ENCODE data around the gene STARD5. TPM values are rescaled to one million over a fixed set of nuclear protein-coding genes. Genes with fewer than 3 reads are reported as not detected.

The STARD5 gene
- total and polyA plus RNA-seq, 2 of the 4 experiments (the other 2 are of a cell fraction): 5.0 to 22.8 TPM

GRCh38 chr15:81362790-81363189 is 38.8 kb upstream of the STARD5 start:
- H3K14ac ChIP-seq (replicated peaks; ENCODE audit: low read depth, low read length): no peak overlapping the region
- no peak overlapping the region for H2BK120ac ChIP-seq (ENCODE audit: low read depth, low read length)
- DNase-seq (no peak), ATAC-seq (ENCODE audit: low read depth) (no peak)
- no peak overlapping the region for H2BK5ac ChIP-seq (ENCODE audit: low read depth, low read length, poor library complexity, severe bottlenecking)
- POLR2A ChIA-PET (ENCODE audit: unreplicated experiment): no interaction called here
- no peak overlapping the region for H4K5ac ChIP-seq (ENCODE audit: low read depth, low read length)
- H4K91ac ChIP-seq (ENCODE audit: insufficient read depth, low read depth, low read length): no peak overlapping the region
- H3K23ac ChIP-seq (ENCODE audit: low read depth, low read length): no peak overlapping the region
- no CpG with 5 or more reads among the region's 11 CpGs for WGBS, 2 experiments (ENCODE audit: extremely low coverage in 2 of 2, insufficient read length in 1 of 2)
- H3K9me3 ChIP-seq (ENCODE audit: control insufficient read depth, insufficient read depth, low read length): no peaks in the 10 kb centered on the region; the same call in 1 of the 2 replicates
- H3K27me3 ChIP-seq (ENCODE audit: control insufficient read depth, insufficient read depth, low read length): no peaks in the 10 kb centered on the region
- no peak overlapping the region for H3K4ac ChIP-seq (ENCODE audit: low read depth, low read length)
- CTCF ChIA-PET: no interaction called here
- H2AK9ac ChIP-seq (replicated peaks; ENCODE audit: low read depth, low read length, poor library complexity): no peak overlapping the region
- no peak overlapping the region for H2AK5ac ChIP-seq (ENCODE audit: low read depth, low read length)
- no peak overlapping the region for H3K9ac ChIP-seq (ENCODE audit: low read depth, low read length)
- H3K56ac ChIP-seq (ENCODE audit: extremely low read depth, insufficient read depth, low read length): no peak overlapping the region
- no peak overlapping the region for H3K4me2 ChIP-seq (ENCODE audit: low read depth, low read length)
- H3K4me1 ChIP-seq (ENCODE audit: control insufficient read depth, insufficient read depth, low read length): no peaks in the 10 kb centered on the region
- no peak overlapping the region for H3K18ac ChIP-seq (ENCODE audit: low read depth, low read length)
- intact Hi-C loops (cut with micrococcal nuclease): loop anchor here (5.0 kb wide), 1 partner anchor 210 kb away; no protein-coding TSS in a partner anchor
- H3K4me3 ChIP-seq (ENCODE audit: insufficient read depth, low read depth, low read length): no peak overlapping the region
- no peaks in the 10 kb centered on the region for H4K20me1 ChIP-seq (ENCODE audit: insufficient read depth, low read length)
- no peak overlapping the region for H3K27ac ChIP-seq (ENCODE audit: insufficient read depth, low read length)
- no peaks in the 10 kb centered on the region for H3K36me3 ChIP-seq (ENCODE audit: control insufficient read depth, insufficient read depth, low read length)
- BruUV-seq (replicated peaks): no TSS peak
- TF ChIP-seq MXI1 (IDR thresholded peaks at IDR 0.05; ENCODE audit: borderline replicate concordance, low read depth, low read length): no peak
- no peak for TF ChIP-seq NFE2L2 (IDR thresholded peaks at IDR 0.05; ENCODE audit: low read depth, low read length)
- TF ChIP-seq ELK1 (IDR thresholded peaks at IDR 0.05; ENCODE audit: borderline replicate concordance, low read depth, low read length): no peak
- TF ChIP-seq FOS (IDR thresholded peaks at IDR 0.05; ENCODE audit: low read depth, low read length): no peak
- no peak for TF ChIP-seq RCOR1 (IDR thresholded peaks at IDR 0.05; ENCODE audit: insufficient replicate concordance, low read length)
- no peak for TF ChIP-seq RFX5 (IDR thresholded peaks at IDR 0.05; ENCODE audit: low read depth, low read length)
- no peak for TF ChIP-seq BHLHE40 (IDR thresholded peaks at IDR 0.05; ENCODE audit: low read depth, low read length)
- TF ChIP-seq RAD21 (IDR thresholded peaks at IDR 0.05; ENCODE audit: low read length): no peak
- no peak for TF ChIP-seq POLR2A (IDR thresholded peaks at IDR 0.05; ENCODE audit: low read depth, low read length)
- TF ChIP-seq CTCF (conservative IDR thresholded peaks at IDR 0.05; ENCODE audit: low read depth, low read length): no peak
- TF ChIP-seq CEBPB (IDR thresholded peaks at IDR 0.05; ENCODE audit: low read depth, low read length): no peak
- TF ChIP-seq USF2 (IDR thresholded peaks at IDR 0.05; ENCODE audit: low read depth, low read length): no peak
- TF ChIP-seq MAZ (IDR thresholded peaks at IDR 0.05; ENCODE audit: borderline replicate concordance, low read depth, low read length): no peak
- in situ Hi-C loops (cut with MboI; ENCODE audit: low sequenced_read_pairs): no loop called here
- H2BK20ac ChIP-seq (ENCODE audit: low read depth, low read length): no peak overlapping the region
- dilution Hi-C loops (cut with HindIII; ENCODE audit: low sequenced_read_pairs, unreplicated experiment): no loop called here
- H3K9me1 ChIP-seq (ENCODE audit: insufficient read depth, low read length): 0 out of 2 replicates have a peak, but pooled peaks cover 2% of the 10 kb centered on the region
- H2AFZ ChIP-seq (replicated peaks; ENCODE audit: low read length, poor library complexity): no peak overlapping the region
- H4K8ac ChIP-seq (ENCODE audit: low read depth in 2 of 2, low read length in 2 of 2): no peak overlapping the region
- H2BK15ac ChIP-seq (ENCODE audit: low read depth, low read length): no peak overlapping the region
- H3K79me1 ChIP-seq (ENCODE audit: low read depth in 1 of 2, low read length in 2 of 2): no peaks in the 10 kb centered on the region

All from IMR-90 (cell line).